ENCODE measurements around the gene PPIL1. TPM values are rescaled to one million over a fixed set of nuclear protein-coding genes. Genes with fewer than 3 reads are reported as not detected.

The PPIL1 gene
- total RNA-seq, 2 donors from 2014 or later, result 41.1 to 53.7 TPM

- Histone ChIP-seq H3K4me1 (peaks cover 0 to 6% of the 10 kb centered on the region in 2 donors), H3K27ac (no peak overlapping the region), H3K36me3 (no peaks in the 10 kb centered on the region), H3K9me3 (no peaks in the 10 kb centered on the region), H3K4me3 (no peak overlapping the region), H3K27me3 (no peaks in the 10 kb centered on the region)
- no peak for TF ChIP-seq CTCF (IDR thresholded peaks at IDR 0.05)
- no peak for DNase-seq (ENCODE audit: low spot score)
Observed at GRCh38 chr6:36805917-36806316, 68.7 kb downstream of the PPIL1 start.

GRCh38 chr6:36805096-36805797 lies 69.4 kb downstream of the PPIL1 start:
- Histone ChIP-seq H3K4me1 (no peaks in the 10 kb centered on the region), H3K4me3 (no peak overlapping the region), H3K36me3 (no peaks in the 10 kb centered on the region), H3K9me3 (no peaks in the 10 kb centered on the region), H3K27ac (no peak overlapping the region), H3K27me3 (no peaks in the 10 kb centered on the region)
- no peak for TF ChIP-seq CTCF (IDR thresholded peaks at IDR 0.05)
- DNase-seq (ENCODE audit: low spot score), result no peak

Other genes with a start within 250 kb of the PPIL1 start
- gene CDKN1A, start 196.1 kb downstream of the PPIL1 start, total RNA-seq, result 100 to 1,000 TPM in 1 of 2 donors, 10 to 100 TPM in 1; 63.8 to 128 TPM
- under 1 TPM in 1 of 2 donors, not detected in 1; 0.12 TPM for gene RAB44, start 177.0 kb downstream of the PPIL1 start, total RNA-seq
- 10 to 100 TPM; 36.7 to 47.4 TPM for gene CPNE5, start 35.4 kb downstream of the PPIL1 start, total RNA-seq
- 10 to 100 TPM; 55.0 to 59.5 TPM for gene C6orf89, start 11.1 kb upstream of the PPIL1 start, total RNA-seq
- 10 to 100 TPM; 14.2 to 48.5 TPM for gene PI16, start 79.9 kb upstream of the PPIL1 start, total RNA-seq
- gene MTCH1, start 111.4 kb upstream of the PPIL1 start, total RNA-seq, result 100 to 1,000 TPM; 155 to 259 TPM
- 1 to 10 TPM; 4.9 to 8.0 TPM for gene FGD2, start 130.9 kb upstream of the PPIL1 start, total RNA-seq

Data from right atrium auricular region (tissue), 2 donors.